PC-3 (cell line): ENCODE measurements around the gene SPIRE1. TPM values are rescaled to one million over a fixed set of nuclear protein-coding genes. Genes with fewer than 3 reads are reported as not detected.

Experiments
- ATAC-seq: fragments of 200-7000 bp; cut with Tn5 transposase; 2 replicates; pipeline ENCODE4 v1.9.1; 2020; ENCODE audit warnings: mild to moderate bottlenecking, moderate library complexity
- Bru-seq: library from RNA; stranded (reverse); fragments of 400-500 nt; gene quantifications from one replicate; lab custom pipeline; 2021; lab: Mats Ljungman, UMichigan
- BruChase-seq, 2 experiments: library from RNA; stranded (reverse); fragments of 400-500 nt; gene quantifications; one replicate each; lab custom pipeline; 2021; lab: Mats Ljungman, UMichigan
- BruUV-seq: library from RNA; stranded (reverse); fragments of 400-500 nt; replicated peaks from 2 replicates; lab custom pipeline; 2021; lab: Mats Ljungman, UMichigan
- CTCF ChIA-PET: fragments of 300-600 bp; sonication (Branson Sonifier 250); formaldehyde crosslinking; loops from one replicate; lab custom pipeline; 2022; ENCODE audit warnings: antibody characterized with exemption; lab: Charles Lee
- POLR2A ChIA-PET: fragments of 300-600 bp; sonication (Branson Sonifier 250); formaldehyde crosslinking; loops from one replicate; lab custom pipeline; 2022; ENCODE audit warnings: antibody characterized with exemption; ENCODE audit not compliant: unreplicated experiment; lab: Charles Lee
- DNase-seq: peaks from one replicate; pipeline ENCODE4 v3.0.0-alpha.2; 2015
- H2AFZ ChIP-seq: fragments of 300-600 bp; sonication (generic); 2 replicates; pipeline ENCODE4 v1.6.0; 2016; ENCODE audit warnings: antibody characterized with exemption, low read length
- H3F3A ChIP-seq: fragments of 300-600 bp; sonication (generic); one replicate; pipeline ENCODE4 v1.6.0; 2017; ENCODE audit warnings: antibody characterized with exemption, low read length, control low read depth, mild to moderate bottlenecking; ENCODE audit not compliant: unreplicated experiment
- H3K27ac ChIP-seq: fragments of 300-600 bp; sonication (generic); 2 replicates; pipeline ENCODE4 v1.5.1; 2016; ENCODE audit warnings: mild to moderate bottlenecking, low read length
- H3K27me3 ChIP-seq: fragments of 300-600 bp; sonication (generic); 2 replicates; pipeline ENCODE4 v1.6.1; 2016; ENCODE audit warnings: low read length, mixed read lengths
- H3K36me3 ChIP-seq: fragments of 300-600 bp; sonication (generic); 2 replicates; pipeline ENCODE4 v1.6.1; 2016; ENCODE audit warnings: low read depth, mixed run types, low read length, mixed read lengths
- H3K4me1 ChIP-seq: fragments of 300-600 bp; sonication (generic); 2 replicates; pipeline ENCODE4 v1.5.1; 2016; ENCODE audit warnings: low read length; ENCODE audit not compliant: insufficient read depth
- H3K4me2 ChIP-seq: fragments of 300-600 bp; sonication (generic); 2 replicates; pipeline ENCODE4 v1.6.0; 2016; ENCODE audit warnings: low read length
- H3K4me3 ChIP-seq: fragments of 300-600 bp; sonication (generic); 2 replicates; pipeline ENCODE4 v1.5.1; 2016; ENCODE audit warnings: mild to moderate bottlenecking, low read length, mixed read lengths
- H3K79me2 ChIP-seq: fragments of 300-600 bp; sonication (generic); 2 replicates; pipeline ENCODE4 v1.6.1; 2017; ENCODE audit warnings: low read length, mixed read lengths
- H3K9ac ChIP-seq: fragments of 300-600 bp; sonication (generic); 2 replicates; pipeline ENCODE4 v1.6.0; 2016; ENCODE audit warnings: mild to moderate bottlenecking, low read length
- H3K9me2 ChIP-seq: fragments of 300-600 bp; sonication (generic); replicated peaks from 2 replicates; pipeline ENCODE4 v1.6.1; 2016; ENCODE audit warnings: mixed run types, low read length, mixed read lengths
- H3K9me3 ChIP-seq: fragments of 300-600 bp; sonication (generic); 2 replicates; pipeline ENCODE4 v1.6.1; 2016; ENCODE audit warnings: low read length, mixed read lengths
- H4K20me1 ChIP-seq: fragments of 300-600 bp; sonication (generic); 2 replicates; pipeline ENCODE4 v1.6.1; 2016; ENCODE audit warnings: low read length, mixed read lengths
- EZH2 ChIP-seq: fragments of 300-600 bp; sonication (generic); IDR thresholded peaks from one replicate; pipeline ENCODE4 v1.6.1; 2017; ENCODE audit warnings: antibody characterized with exemption, mild to moderate bottlenecking, low read length; ENCODE audit not compliant: unreplicated experiment
- EZH2phosphoT487 ChIP-seq: fragments of 300-600 bp; sonication (generic); IDR thresholded peaks from 2 replicates; pipeline ENCODE4 v1.6.1; 2018; ENCODE audit warnings: mild to moderate bottlenecking, antibody characterized with exemption, low read length, borderline replicate concordance
- intact Hi-C: fragments of 100-400 bp; cut with micrococcal nuclease; formaldehyde crosslinking; loops from 2 replicates; pipeline ENCODE4 v1.9.0; 2023
- long read RNA-seq: library from polyadenylated mRNA; unstranded; transcript quantifications from one replicate; pipeline ENCODE4 v2.0.0, GENCODE V29; 2021; ENCODE audit not compliant: unreplicated experiment
- total RNA-seq: library from RNA; depleted of rRNA; stranded (reverse); fragments of >200 nt; gene quantifications from 2 replicates; pipeline ENCODE4 v1.2.3, GENCODE V29; 2014; rRNA removed
- TF ChIP-seq, protein P1 (sequence below): fragments of 300-600 bp; sonication (generic); conservative IDR thresholded peaks from 2 replicates; pipeline ENCODE4 v1.5.1; 2017; ENCODE audit warnings: antibody characterized with exemption, low read depth, mild to moderate bottlenecking, low read length

The SPIRE1 gene
- 29.9 and 32.4 TPM in 2 replicates for total RNA-seq
- percentile 98 among the genes with signal in this experiment for Bru-seq, nascent RNA
- BruChase-seq, experiment 1, labeled RNA remaining after a 6-hour chase: percentile 94 among the genes with signal in this experiment
- percentile 97 among the genes with signal in this experiment for BruChase-seq, experiment 2, labeled RNA remaining after a 2-hour chase
- long read RNA-seq, full-length matches to known transcripts: 216 of 488 reads
- long read RNA-seq, partial matches to known transcripts: 101 of 488 reads
- long read RNA-seq, other reads (novel, unspliced or antisense): 171 of 488 reads

DNA sequence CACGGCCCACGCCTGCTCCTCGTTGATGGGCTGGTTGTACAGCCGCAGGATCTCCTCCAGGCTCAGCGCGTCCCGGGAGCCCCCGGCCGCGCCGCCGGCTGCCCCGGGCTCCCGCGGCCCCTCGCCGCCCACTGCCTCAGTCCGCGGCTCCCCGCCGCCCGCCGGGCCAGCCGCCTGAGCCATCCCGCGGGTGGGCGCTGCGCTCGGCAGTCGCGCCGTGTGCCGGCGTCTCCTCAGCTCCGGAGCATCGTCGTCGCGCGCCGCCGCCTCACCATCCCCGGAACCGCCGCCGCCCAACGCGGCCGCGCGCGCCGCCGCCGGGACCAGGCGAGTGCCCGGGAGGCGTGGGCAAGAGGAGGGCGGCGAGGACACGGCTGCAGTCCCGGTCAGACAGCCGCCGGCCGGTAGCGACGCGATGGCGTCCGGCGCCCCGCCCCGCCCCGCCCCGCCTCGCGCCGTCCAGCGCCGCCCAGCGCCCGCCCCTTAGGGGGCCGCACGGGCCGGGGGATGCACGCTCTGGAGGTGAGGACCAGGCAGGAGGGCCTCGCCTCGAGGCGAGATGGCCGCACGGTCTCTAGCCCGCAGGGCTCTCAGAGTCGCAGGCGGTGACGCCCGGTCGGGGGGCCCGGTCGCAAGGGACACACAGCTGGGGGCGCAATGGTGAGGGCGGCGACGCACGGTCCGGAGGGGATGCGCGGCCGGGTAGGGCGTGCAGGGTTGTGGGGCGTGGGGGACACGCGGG lies at the start of gene SPIRE1:
SPIRE1 (minus strand) TSS at position 424 of the 742 bp plus-strand sequence; CDS start at position 183, 241 bp downstream.
- ChIA-PET POLR2A (interaction anchor here (0.6 kb wide), 1 partner anchor 51 kb away, joined by 4 read pairs; no protein-coding TSS in a partner anchor), CTCF (interaction anchor here (0.6 to 0.7 kb wide), 2 partner anchors 46 to 118 kb away, joined by 3 read pairs; no protein-coding TSS in a partner anchor)
- TF ChIP-seq, protein P1, sequence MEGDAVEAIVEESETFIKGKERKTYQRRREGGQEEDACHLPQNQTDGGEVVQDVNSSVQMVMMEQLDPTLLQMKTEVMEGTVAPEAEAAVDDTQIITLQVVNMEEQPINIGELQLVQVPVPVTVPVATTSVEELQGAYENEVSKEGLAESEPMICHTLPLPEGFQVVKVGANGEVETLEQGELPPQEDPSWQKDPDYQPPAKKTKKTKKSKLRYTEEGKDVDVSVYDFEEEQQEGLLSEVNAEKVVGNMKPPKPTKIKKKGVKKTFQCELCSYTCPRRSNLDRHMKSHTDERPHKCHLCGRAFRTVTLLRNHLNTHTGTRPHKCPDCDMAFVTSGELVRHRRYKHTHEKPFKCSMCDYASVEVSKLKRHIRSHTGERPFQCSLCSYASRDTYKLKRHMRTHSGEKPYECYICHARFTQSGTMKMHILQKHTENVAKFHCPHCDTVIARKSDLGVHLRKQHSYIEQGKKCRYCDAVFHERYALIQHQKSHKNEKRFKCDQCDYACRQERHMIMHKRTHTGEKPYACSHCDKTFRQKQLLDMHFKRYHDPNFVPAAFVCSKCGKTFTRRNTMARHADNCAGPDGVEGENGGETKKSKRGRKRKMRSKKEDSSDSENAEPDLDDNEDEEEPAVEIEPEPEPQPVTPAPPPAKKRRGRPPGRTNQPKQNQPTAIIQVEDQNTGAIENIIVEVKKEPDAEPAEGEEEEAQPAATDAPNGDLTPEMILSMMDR: no peak
- TF ChIP-seq EZH2phosphoT487 (no peak), EZH2 (no peak)
- BruUV-seq: no TSS peak
- Histone ChIP-seq H3K36me3 (no peaks in the 10 kb centered on the region), H3K27ac (peak within 1 kb of the TSS; percentile 27), H3K79me2 (peaks cover 55% of the 10 kb centered on the region), H3K4me1 (peaks cover 41% of the 10 kb centered on the region), H4K20me1 (peaks cover 20% of the 10 kb centered on the region), H2AFZ (peak within 1 kb of the TSS; percentile 95), H3K4me2 (peak within 1 kb of the TSS; percentile 82), H3K9ac (peak within 1 kb of the TSS; percentile 81), H3F3A (no peaks in the 10 kb centered on the region), H3K4me3 (peak within 1 kb of the TSS; percentile 78), H3K9me3 (no peaks in the 10 kb centered on the region), H3K27me3 (no peaks in the 10 kb centered on the region), H3K9me2 (no peaks in the 10 kb centered on the region)
- ATAC-seq: peak; percentile 77
- DNase-seq: peak; percentile 74
- intact Hi-C loops: loop anchor here (1.0 to 5.0 kb wide), 6 partner anchors 15 to 329 kb away; no protein-coding TSS in a partner anchor

DNA sequence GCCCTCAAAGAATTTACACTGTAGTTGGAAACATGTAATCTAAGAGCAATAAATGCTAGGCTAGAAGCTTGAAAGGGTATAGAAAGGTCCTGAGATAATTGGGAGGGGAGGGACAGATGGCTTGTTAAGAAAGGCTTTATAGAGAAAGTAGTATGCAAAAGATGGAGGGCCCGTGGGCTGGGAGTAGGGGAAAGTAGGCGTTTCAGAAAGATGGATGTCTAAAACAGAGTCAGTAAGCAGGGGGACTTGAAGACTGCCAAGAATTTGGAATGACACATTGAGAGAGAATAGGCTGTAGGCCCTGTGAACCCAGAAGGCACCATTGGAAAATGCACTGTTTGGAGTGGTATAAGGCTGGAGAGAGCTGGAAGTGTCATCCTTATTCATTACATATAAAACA lies 45.8 kb upstream of the SPIRE1 start:
- no peaks in the 10 kb centered on the region for H4K20me1 ChIP-seq
- peaks cover 24% of the 10 kb centered on the region for H3K36me3 ChIP-seq
- ChIA-PET POLR2A (no interaction called here), CTCF (interaction anchor here (0.9 kb wide), 1 partner anchor 432 kb away, joined by 4 read pairs; no protein-coding TSS in a partner anchor)
- peak overlapping the region; percentile 96; the same call in 1 of the 2 replicates for H2AFZ ChIP-seq
- no peaks in the 10 kb centered on the region for H3K9me2 ChIP-seq
- DNase-seq: peak; percentile 29
- intact Hi-C loops: no loop called here
- H3K79me2 ChIP-seq: peaks cover 81% of the 10 kb centered on the region
- H3K9ac ChIP-seq: peak overlapping the region; percentile 97
- TF ChIP-seq, protein P1: no peak
- TF ChIP-seq EZH2phosphoT487: no peak
- no peak for TF ChIP-seq EZH2
- BruUV-seq: no TSS peak
- H3K9me3 ChIP-seq: no peaks in the 10 kb centered on the region
- no peaks in the 10 kb centered on the region for H3K27me3 ChIP-seq
- H3F3A ChIP-seq: peaks cover 5% of the 10 kb centered on the region
- H3K4me1 ChIP-seq: peaks cover 34% of the 10 kb centered on the region
- peak; percentile 1; the same call in 1 of the 2 replicates for ATAC-seq
- H3K27ac ChIP-seq: no peak overlapping the region
- H3K4me3 ChIP-seq: peak overlapping the region; percentile 80
- H3K4me2 ChIP-seq: peak overlapping the region; percentile 89
